ENCODE results near the gene FCER2. TPM values are rescaled to one million over a fixed set of nuclear protein-coding genes. Genes with fewer than 3 reads are reported as not detected.
A peak's percentile ranks its signal among the peaks of the same experiment; 100 is the strongest.
"Not testable (repeated sequence)": the region's sequence is repeated elsewhere in the genome, so short reads cannot be mapped to it uniquely, and the experiment has no call there.

Gene FCER2
- 0.58 TPM for total RNA-seq
- long read RNA-seq = 0 reads

GRCh38 chr19:7701654-7702457 is at the start of gene FCER2:
TSS of gene FCER2 (minus strand) at chr19:7702131. CDS start at chr19:7699760, 2,371 bp downstream.
- Histone ChIP-seq H3K27me3 (peaks cover 23% of the 10 kb centered on the region), H3K36me3 (no peaks in the 10 kb centered on the region), H3K27ac (no peak within 1 kb of the TSS), H3K4me3 (no peak within 1 kb of the TSS), H3K4me1 (peaks cover 8% of the 10 kb centered on the region), H3K9me3 (no peaks in the 10 kb centered on the region)
- no peak for DNase-seq
- intact Hi-C loops (cut with DNase I) = no loop called here
- peak; percentile 6 for ATAC-seq
- TF ChIP-seq CTCF (IDR thresholded peaks at IDR 0.05) = no peak

- Histone ChIP-seq H3K27ac (no peak overlapping the region), H3K4me1 (no peaks in the 10 kb centered on the region), H3K36me3 (no peaks in the 10 kb centered on the region), H3K27me3 (no peaks in the 10 kb centered on the region), H3K9me3 (peaks cover 7% of the 10 kb centered on the region), H3K4me3 (no peak overlapping the region)
- TF ChIP-seq CTCF (IDR thresholded peaks at IDR 0.05) = no peak
- no peak for ATAC-seq
- no peak for DNase-seq
- intact Hi-C loops (cut with DNase I) = no loop called here
These were observed 49.3 kb upstream of the FCER2 start for GRCh38 chr19:7751157-7751783.

- Histone ChIP-seq H3K9me3 (no peaks in the 10 kb centered on the region), H3K27me3 (no peaks in the 10 kb centered on the region)
- peak; percentile 69 for ATAC-seq
These were observed 46.8 kb upstream of the FCER2 start for GRCh38 chr19:7748756-7749155.

GRCh38 chr19:7748171-7748570 is 46.2 kb upstream of the FCER2 start:
- DNase-seq (no peak), ATAC-seq (no peak)
- Histone ChIP-seq H3K27ac (no peak overlapping the region), H3K36me3 (no peaks in the 10 kb centered on the region), H3K4me3 (no peak overlapping the region), H3K9me3 (no peaks in the 10 kb centered on the region), H3K4me1 (no peaks in the 10 kb centered on the region), H3K27me3 (no peaks in the 10 kb centered on the region)
- intact Hi-C loops (cut with DNase I) = no loop called here
- TF ChIP-seq CTCF (IDR thresholded peaks at IDR 0.05) = no peak

More at GRCh38 chr19:7748756-7749155, 46.8 kb upstream of the FCER2 start:
- intact Hi-C loops (cut with DNase I) = no loop called here
- H3K4me3 ChIP-seq = no peak overlapping the region
- no peak for DNase-seq
- no peaks in the 10 kb centered on the region for H3K36me3 ChIP-seq
- no peaks in the 10 kb centered on the region for H3K4me1 ChIP-seq
- peak; percentile 32 for TF ChIP-seq CTCF (IDR thresholded peaks at IDR 0.05)
- H3K27ac ChIP-seq = no peak overlapping the region

- H3K4me3 ChIP-seq = no peak within 1 kb of the TSS
- no peaks in the 10 kb centered on the region for H3K36me3 ChIP-seq
- ATAC-seq (peak; percentile 56), DNase-seq (no peak)
- TF ChIP-seq CTCF (IDR thresholded peaks at IDR 0.05) = no peak
- intact Hi-C loops (cut with DNase I) = no loop called here
- no peaks in the 10 kb centered on the region for H3K4me1 ChIP-seq
- H3K27me3 ChIP-seq = no peaks in the 10 kb centered on the region
- no peaks in the 10 kb centered on the region for H3K9me3 ChIP-seq
- H3K27ac ChIP-seq = no peak within 1 kb of the TSS
These were observed 45.3 kb upstream of the FCER2 start, which contains the start of gene CD209 for GRCh38 chr19:7746903-7747884. TSS of gene CD209 (minus strand) at chr19:7747534. CDS start at chr19:7747511, 23 bp downstream.

- H3K4me1 ChIP-seq; H3K36me3 ChIP-seq; H3K9me3 ChIP-seq; DNase-seq; ATAC-seq; H3K27me3 ChIP-seq; H3K27ac ChIP-seq; intact Hi-C loops (cut with DNase I); H3K4me3 ChIP-seq: not testable (repeated sequence)
These were observed 44.4 kb upstream of the FCER2 start for GRCh38 chr19:7746306-7746705.
